Suprapubic skin (tissue), 3 donors: ENCODE results near the gene ONECUT3.

Source experiments
- CTCF ChIP-seq, 2 donors: fragments of 200-600 bp in 1 of 2; fragments of 450-650 bp in 1 of 2; sonication (generic) in 1 of 2; IDR thresholded peaks; one replicate each; pipeline ENCODE4 v1.5.1; 2016 to 2019; ENCODE audit warnings: antibody characterized with exemption in 2 of 2, mild to moderate bottlenecking in 1 of 2, moderate library complexity in 1 of 2
- POLR2AphosphoS5 ChIP-seq, 3 donors: sonication (generic); formaldehyde crosslinking; IDR thresholded peaks; one replicate each; pipeline ENCODE4 v1.6.1; 2017; ENCODE audit warnings: antibody characterized with exemption in 3 of 3

- TF ChIP-seq CTCF (IDR thresholded peaks at IDR 0.05) (no peak), POLR2AphosphoS5 (IDR thresholded peaks at IDR 0.05) (no peak)
Observed at GRCh38 chr19:1754018-1754635, 821 bp downstream of the ONECUT3 start.
